ENCODE data around the gene SUSD1.

The SUSD1 gene

DNA sequence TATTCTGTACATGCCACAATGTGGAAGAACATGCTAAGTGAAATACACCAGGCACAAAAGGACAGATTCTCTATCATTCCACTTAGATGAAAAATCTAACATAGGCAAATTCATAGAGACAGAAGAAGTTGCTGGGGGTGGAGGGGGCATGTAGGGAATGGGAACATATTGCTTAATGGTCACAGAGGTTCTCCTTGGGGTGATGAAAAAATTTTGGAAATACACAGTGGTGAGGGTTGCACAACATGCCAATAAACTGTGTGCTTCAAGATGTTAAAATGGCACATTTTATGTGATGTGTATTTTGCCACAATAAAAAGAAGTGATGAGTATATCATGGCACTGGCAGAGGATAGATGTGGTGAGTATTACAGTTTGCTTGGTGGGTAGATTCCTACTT, 111.9 kb downstream of the SUSD1 start:
- DNase-seq = no peak

DNA sequence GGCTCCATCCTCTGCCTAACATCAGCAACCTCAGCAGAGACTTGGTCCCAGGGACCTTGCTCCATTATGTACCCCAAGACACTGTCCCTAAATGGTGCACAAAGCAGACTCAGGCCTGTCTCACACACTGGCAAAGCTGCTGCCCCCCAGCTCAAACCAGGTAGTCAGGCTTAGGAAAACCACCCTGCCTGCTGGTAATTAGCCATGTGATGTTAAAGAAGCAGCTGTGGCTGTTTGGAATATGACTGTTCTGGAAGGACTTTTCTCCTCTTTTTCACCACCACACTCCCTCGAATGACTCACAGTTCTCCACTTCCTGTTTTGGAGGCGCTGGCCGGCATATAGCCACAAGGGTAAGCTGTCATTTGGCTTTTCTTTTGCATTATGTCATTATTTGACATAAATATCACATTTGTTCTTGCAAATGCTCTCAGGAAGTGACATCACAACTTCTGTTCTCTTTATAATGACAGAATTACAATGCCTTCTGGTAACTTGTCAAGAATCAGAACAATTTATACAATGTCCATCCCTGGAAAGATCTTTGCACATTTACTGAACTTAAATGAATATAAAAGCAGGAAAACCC, 113.9 kb downstream of the SUSD1 start:
- no peak for DNase-seq

DNA sequence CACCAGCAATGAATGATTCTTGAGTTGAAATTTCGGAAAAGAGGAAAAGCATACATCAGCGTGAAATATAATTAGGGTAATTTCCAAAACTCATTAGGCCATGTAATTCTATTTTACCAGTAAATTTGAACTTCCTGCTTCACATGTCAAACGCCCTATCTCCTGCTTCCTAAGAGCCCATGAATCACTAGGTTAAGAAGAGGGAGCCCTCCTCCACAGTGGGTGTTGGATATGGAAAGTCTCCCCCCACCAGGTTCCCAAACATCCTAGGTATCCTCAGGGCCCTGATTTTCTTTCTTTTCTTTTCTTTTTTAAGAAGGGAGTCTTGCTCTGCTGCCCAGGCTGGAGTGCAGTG, 115.2 kb downstream of the SUSD1 start:
- no peak for DNase-seq

DNA sequence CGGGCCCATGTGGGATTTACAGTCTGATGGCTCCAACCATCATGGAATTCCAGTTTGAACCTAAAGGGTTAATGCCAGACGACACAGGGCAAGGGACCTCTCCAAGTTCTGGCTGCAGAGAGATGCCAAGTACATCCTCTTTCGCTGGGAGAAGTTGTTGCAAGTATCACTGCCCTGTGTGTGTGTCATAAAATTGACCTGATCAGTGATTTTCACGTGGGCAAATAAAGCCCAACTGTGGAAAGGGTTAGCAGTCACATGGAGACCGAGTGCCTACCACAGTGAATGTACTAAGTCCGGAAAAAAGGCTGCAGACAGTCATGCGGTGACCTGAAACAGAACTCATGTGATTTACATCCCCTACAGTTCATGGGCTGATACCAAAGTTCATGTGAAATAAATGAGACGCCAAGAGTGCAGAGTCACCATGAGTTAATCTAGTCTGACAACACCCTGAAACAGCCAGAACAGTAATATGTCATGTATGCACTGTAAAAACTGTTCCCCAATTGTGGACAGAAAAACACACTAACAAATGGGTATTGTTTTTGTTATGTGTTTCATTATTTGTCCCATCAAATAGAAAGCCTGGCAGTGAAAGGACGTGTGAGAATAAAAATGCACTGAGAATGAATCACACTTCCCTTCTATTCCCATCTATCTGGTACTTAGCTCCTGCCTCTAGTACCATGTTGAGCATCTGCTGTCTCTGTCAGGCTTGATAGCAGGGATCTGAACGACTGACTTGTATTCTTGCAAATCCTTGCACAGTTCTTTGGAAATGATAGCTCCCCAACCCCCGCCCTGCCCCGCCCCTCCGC, 115.7 kb downstream of the SUSD1 start:
- DNase-seq = no peak

DNA sequence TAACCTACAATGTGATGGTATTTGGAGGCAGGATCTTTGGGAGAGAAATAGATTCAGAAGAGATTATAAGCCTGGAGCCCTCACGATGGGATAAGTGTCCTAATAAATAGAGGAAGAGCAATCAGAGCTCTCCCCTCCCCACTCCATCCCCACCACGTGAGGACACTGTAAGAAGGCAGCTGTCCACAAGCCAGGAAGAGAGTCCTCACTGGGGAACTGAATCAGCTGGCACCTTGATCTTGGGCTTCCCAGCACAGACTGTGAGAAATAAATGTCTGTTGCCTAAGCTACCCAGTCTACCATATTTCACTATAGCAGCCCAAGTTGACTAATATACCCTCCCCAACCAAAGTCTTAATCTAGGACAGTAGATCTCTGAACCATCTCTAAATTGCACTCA, 118.1 kb downstream of the SUSD1 start:
- DNase-seq = no peak

DNA sequence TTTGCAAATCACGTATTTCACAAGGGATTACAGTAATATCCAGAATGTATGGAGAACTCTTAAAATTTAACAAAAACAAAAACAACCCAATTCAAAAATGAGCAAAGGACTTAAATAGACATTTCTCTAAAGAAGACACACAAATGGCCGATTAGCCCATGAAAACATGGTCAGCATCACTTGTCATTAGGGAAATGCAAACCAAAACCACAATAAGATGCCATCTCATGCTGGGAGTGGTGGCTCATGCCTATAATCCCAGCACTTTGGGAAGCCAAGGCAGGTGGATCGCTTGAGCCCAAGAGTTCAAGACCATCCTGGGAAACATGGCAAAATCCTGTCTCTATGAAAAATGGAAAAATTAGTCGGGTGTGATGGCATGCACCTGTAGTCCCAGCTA, 120.2 kb downstream of the SUSD1 start:
- DNase-seq = no peak

DNA sequence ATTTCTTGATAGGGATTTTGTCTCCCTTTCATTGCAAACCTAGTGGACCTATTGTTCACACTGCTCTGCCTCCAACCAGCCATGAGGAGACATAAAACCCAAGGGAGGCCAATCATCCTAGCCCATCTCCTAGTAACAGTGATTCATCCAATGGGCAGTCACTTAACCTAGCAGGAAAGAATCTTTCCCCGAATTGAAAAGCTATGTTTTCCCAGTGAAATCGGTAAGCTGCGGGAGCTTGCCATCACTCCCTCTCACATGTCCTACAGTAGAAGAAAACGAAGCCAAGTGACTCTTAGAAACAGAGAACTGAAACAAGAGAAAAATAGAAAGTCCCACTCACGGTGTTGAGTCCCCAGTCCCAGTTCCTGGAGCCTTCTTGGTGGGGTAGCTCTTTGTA, 123.3 kb downstream of the SUSD1 start:
- no peak for DNase-seq

DNA sequence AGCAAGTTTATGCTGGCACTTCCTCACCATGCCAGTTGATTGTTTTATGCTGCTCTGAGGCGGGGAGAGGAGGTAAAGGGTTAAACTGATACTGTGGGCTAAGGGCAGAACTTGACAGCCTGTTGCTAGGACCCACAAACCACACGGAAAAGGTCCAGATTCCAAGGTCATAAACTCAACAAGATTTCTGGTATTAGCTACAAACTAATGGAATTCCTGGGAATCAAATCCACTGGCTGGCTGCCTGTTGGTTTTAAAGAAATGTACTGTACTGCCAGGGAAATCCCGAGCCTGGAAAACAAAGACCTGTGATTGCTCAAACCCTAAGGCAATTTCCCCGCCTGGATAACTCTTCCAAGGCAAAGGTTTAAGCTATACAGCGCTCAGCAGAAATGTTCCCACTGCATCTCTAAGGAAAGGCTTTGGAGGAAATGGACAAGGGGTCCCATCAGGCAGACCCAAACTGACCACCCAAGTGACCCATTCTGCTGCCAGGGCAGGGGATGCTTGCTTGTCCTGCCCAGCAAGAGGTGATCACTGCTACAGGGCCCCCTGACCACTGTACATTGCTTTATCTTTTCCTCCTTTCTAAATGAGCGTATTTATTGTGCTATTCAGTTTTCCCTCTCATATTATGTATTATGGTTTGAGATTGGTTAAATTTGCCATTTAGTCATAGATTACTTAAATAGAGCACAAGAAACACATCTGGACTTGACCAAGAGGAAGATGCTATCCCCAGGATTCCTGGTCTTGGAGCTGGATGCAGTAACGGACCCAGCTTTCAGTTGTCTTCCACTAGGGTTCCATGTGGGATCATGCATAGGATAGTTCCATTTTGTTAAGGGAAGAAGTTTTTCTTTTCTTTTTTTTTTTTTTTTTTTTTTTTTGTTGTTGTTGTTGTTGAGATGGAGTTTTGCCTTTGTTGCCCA, 124.3 kb downstream of the SUSD1 start:
- DNase-seq = no peak

DNA sequence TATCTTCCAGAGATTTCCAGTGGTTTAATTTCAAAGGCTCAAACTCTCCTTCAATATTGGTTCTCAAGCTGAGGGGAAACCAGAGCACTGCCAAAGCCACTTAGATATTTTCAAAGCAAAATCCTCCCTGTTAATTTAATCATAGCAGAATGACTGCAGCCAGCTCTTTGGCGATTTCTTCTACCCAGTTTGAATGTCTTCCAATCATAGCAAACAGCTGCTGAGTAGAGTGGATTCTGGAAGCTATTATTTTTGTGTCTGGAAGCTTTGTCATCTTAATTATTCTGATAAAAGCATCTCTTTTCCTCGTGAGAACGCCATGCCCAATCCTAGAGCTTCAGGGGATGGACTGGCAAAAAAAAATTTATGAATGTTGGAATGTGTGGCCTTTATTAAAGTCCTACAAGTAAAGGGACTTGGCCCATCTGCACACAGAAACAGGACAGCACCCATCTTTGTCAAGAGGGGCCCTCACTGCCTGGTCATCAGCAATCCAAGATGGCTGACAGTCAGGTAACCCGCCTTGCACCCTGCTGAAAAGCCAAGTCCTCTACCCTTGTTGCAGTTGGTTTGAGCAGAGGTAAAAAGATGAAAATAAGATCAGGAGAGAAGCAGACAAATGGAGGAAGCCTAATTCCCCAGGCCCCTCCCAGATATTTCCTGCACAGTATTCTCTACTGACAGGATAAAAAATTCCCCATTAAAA, 125.1 kb downstream of the SUSD1 start:
- DNase-seq = no peak

DNA sequence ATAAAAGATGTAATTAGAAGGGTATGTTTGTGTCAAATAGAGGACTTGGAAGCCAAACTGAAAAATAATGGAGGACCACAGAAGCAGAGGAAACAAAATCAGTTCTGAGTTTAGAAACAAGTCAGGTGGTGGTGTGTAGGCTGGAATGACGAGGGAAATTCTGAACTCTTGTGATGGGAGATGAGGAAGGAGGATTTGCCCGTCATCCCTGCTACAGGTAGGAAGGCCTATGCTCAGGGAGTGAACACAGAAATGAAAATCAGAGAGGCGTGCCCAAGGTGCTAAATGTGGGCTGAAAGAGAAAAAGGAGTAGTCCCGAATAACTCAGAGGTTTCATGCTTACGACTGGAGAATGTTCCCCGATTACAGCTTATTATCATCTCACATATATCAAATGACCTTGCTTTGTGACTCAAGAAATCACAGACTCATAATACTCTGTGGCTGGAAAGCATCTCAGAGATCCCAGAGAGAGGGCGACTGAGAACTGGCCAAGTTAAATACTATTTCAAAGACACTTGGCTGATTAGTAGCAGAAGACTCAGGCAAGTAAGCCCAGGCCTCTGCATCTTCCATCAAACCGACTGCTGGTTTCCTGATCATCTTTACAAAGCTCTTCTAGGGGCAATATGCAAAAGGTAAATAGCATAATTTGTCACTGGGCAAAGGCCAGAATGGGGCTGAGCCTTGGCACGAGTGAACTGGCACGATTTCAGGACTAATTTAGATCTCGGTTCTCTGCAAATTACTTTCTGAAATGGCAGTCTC, 126.0 kb downstream of the SUSD1 start:
- DNase-seq = no peak

DNA sequence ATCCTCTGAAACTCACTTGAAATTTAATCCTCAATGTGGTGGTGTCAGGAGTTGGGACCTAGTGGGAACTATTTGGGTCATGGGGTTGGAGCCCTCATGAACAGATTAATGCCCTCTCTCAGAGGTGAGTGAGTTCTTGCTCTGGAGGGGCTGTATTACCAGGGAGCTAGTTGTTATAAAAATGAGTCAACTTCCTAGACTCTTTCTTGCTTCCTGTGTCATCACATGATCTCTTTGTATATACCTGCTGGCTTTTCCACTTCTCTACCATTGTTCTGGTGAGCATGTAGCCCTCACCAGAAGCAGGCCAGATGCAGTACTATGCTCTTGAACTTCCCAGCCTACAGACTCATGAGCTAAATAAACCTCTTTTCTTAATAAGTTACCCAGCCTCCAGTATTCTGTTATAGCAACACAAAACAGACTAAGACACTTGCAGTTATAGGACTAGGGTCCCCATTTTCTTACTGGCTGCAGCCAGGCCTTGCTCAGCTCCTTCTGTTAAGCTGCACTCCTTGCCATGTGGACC, 127.5 kb downstream of the SUSD1 start:
- no peak for DNase-seq

DNA sequence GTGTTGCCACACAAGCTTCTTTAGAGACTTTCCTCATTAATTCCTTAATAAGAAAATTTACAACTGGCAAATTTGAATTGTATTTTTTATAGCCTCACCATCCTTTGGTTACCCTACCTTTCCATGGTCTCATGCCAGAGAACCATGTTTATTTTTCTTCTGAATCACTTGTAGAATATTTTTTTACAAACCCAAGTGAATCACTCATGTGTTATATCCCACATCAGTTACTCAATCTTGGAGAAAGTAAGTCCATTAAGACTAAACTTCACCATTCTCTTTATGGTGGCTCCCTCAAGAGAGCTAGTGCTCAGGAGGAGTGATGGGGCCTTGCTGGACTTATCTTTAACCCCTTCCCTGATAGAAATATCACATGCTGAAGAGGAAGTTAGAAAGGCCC, 128.9 kb downstream of the SUSD1 start:
- DNase-seq = no peak

DNA sequence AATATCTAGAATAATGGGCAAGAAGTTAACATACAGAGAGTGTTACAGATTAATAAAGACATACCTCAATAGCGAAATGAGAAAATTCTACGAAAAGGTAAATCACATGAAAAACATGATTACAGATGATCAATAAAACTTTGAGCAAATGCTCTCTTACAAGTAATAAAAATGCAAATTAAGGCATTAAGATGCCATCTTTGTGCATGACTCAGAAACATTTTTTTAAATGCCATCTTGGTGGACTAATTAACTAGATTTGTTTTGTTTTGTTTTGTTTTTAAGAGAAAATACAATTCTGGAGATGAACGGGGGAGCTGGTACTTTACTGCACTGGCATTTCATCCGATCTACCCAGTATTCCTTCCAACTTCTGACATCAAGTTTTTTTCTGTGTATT, 130.2 kb downstream of the SUSD1 start:
- DNase-seq = no peak

DNA sequence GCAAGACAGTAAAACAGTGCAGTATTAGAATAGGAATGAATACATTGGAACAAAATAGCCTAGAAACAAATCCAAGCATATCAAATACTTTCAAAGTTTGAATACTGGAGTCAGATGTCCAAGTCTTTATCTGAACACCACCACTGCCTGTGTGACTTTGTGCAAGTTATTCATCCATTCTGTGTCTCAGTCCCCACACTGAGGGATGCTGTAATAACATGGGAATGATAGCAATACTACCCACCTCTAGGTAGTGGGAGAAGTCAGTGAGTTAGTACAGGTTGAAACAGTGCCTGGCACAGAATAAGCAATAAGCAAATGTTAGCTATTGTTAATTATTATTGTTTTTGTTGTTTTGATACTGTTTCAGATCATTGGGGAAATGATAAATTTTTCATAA, 130.9 kb downstream of the SUSD1 start:
- DNase-seq = no peak

DNA sequence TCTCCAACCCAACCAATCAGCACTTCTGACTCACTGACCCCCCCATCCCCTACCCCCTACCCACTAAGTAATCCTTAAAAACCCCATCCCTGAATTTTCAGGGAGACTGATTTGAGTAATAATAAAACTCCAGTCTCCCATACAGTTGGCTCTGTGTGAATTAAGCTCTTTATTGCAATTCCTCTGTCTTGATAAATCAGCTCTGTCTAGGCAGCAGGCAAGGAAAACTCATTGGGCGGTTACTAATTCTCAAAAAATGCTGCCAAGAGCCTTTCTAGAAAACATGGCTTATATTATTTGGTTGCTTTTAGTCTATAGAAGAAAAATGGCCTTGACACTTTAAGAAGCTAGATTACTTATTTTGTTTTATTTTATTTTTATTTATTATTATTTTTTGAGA, 131.7 kb downstream of the SUSD1 start:
- DNase-seq = no peak

DNA sequence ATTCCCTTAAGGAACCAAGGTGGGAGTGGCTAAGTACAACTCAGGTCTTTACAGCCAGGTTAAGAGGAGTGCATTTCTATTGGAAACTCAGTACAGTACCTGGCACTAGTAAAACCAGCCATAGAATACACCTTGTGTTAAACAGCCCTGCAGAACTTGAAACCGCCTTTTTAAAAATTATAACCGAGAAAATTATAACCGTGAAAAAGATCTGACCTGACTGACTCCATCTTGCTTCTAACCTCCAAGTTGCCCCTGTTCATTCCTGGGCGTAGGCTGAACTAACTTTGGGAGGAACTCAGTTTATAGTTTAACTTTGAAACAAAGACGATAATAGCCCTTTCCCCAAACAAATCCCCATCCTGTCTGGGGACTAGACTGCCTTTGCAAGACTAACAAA, 132.3 kb downstream of the SUSD1 start:
- no peak for DNase-seq

DNA sequence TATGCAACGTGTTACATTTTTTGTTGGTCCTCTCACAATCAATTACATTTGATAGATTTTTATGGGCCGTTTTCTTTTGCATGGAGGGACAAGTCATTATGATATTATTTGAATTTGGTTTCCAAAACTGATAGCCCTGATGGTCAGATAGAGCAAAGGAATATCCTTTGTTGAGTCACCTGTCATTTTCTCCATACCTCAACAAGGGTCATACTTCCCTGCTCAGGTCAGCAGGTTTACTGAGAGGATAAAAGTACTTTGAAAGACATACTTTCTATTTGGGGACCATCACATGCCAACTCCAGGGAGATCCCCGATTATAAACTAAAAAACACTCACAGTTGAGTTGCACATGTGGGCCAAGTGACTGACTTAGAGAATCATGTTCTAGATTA, 132.9 kb downstream of the SUSD1 start:
- no peak for DNase-seq

DNA sequence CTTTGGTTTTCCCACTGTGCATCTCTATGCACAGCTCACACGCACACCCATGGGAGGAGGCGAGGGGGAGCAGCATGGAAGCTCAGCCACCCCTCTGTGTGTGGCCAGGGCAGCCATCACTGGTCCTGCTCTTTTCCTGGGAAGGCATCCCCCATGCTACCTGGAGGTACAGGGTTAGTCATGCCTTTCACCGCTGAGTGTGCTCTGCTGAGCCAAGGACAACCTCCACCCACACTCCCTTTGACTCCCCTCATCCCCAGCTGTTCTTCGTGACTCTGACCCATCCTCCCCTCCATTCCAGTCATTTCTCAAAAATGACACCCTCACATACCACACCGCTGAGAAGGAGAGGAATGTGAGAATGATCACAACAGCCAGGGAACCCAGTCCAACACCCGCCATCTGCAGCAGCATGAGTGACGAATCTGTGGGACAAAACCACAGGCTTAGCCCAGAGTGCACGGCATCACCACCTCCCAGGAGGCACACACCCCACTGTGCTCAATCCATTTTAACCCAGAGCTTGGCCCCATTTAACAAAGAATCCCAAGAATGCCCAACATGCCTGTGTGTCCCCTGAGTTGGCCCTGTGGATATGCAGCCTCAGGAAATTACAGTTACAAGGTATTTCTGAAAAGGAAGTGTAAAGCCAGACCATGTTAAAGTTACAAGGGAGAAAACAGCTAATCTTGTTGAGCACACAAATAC, 133.4 kb downstream of the SUSD1 start:
- no peak for DNase-seq

DNA sequence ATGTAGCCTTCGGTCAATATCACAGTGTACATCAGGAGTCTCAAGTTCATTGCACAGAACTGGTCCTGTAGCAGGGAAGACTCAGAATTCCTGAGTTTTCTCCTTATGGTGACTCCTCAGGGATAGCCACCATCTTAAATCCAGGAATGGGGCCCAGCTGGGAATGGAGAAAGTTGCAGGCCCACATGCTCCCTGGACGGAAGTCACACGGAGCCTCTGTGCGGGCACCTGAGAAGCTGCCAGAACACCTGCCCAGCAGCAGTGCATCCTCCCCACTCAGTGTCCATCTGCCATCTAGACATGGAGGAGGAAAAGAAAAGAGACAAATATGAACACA, 133.9 kb downstream of the SUSD1 start:
- no peak for DNase-seq

DNA sequence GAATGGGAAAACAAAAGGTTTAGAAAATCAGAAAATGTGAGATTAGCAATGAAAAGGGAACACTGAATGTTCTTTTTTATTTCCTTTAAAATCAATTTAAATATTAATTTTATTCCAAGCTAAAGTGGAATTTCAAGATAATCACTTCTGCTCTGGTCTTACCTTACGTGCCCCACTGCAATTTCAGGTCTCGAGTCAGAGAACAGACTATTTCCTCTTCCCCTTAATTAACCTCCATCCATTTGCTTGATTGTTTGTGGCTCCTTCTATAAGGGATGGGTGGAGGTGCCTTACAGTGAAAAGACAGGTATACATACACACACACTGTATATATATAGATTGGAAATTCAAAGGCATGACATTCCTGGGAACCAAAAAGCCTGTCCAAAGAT, 137.1 kb downstream of the SUSD1 start:
- no peak for DNase-seq

DNA sequence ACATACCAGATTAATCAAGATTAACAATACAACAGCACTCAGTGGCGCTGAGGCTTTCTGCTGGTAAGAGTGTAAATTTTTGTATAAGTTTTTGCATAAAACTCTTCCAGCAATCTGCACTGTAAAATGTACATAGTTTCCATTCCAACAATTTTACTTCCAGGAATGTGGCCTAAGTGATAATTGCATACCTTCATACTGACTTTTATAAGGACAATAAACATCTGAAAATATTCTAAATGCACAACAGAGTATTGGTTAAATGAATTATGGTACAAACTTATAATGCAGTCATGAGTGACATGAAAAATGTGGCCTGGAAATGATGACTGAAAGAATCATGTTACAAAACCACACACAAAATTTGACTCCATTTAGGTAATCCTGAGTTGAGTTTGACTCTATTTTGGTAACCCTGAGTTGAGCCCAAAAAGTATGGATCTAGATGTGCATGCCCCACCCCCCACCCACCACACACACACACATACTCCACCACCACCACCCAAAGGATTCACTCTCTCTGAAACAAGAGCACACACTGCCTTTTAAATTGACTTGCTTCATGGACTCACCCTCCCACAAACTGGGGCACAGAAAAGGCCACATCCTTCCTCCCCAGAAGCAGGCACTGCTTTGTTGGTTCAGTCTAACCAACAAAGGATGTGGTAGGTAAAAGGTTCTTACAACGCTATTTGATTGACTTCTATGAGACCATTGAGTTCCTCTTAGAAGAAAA, 137.6 kb downstream of the SUSD1 start:
- peak; percentile 73 for DNase-seq
